Stimulated activated CD4-positive, alpha-beta T cell treated with anti-CD3 and anti-CD28 coated beads, TNF-alpha, amount 100 ng/mL, for 1 hour (primary cell): ENCODE data around the gene VAPA.

ENCODE experiments used
- DNase-seq, 3 donors: peaks; one replicate each; pipeline ENCODE4 v3.0.0-alpha.2; 2020; ENCODE audit warnings: low read depth in 3 of 3, low spot score in 1 of 3

VAPA gene, protein sequence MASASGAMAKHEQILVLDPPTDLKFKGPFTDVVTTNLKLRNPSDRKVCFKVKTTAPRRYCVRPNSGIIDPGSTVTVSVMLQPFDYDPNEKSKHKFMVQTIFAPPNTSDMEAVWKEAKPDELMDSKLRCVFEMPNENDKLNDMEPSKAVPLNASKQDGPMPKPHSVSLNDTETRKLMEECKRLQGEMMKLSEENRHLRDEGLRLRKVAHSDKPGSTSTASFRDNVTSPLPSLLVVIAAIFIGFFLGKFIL

DNA sequence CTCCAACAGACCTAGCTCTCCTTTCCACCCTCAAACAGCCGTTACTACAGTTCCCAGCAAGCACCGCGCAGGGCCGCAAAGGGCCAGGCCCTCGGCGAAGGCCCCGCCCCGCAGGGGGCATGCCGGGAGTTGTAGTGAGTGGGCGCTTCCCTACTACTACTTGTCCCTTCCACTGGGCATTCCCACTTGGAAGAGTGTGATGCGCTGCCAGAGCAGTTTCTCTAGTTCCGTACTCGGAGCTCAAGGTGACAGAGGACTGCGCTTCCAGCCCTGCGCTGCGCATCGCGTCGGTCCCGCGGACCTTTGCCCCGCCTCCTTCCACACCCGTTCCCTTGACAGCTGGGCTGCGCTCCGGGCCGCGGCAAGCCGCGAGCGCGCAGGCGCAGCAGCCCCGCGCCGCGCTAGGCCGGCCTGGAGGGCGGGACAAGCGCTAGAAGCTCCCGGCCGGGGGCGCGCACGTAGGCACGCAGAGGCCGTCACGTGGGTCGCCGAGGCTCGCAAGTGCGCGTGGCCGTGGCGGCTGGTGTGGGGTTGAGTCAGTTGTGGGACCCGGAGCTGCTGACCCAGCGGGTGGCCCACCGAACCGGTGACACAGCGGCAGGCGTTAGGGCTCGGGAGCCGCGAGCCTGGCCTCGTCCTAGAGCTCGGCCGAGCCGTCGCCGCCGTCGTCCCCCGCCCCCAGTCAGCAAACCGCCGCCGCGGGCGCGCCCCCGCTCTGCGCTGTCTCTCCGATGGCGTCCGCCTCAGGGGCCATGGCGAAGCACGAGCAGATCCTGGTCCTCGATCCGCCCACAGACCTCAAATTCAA lies at the start of gene VAPA:
TSS of gene VAPA (plus strand) at position 491 of the 808 bp plus-strand sequence. CDS start at position 732, 241 bp downstream.
- peak; percentile 81 to 85 (median 84) for DNase-seq

DNA sequence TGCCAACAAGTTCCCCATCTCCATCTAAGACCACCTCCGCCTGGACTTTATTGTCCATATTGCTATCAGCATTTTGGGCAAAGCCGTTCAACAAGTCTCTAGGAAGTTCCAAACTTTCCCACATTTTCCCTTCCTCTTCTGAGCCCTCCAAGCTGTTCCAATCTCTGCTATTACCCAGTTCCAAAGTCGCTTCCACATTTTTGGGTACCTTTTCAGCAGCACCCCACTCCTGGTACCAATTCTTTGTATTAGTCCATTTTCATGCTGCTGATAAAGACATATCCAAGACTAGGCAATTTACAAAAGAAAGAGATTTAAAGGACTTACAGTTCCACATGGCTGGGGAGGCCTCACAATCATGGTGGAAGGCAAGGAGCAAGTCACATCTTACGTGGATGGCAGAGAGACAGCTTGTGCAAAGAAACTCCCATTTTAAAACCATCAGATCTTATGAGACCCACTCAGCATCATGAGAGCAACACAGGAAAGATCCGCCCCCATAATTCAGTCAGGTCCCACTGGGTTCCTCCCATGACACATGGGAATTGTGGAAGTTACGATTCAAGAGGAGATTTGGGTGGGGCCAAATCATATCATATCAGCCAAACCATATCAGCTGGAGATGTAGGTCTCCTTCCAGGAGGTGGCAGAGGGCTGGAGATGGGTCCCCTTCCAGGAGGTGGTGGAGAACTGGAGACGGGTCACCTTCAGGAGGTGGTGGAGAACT lies 47.9 kb upstream of the VAPA start:
- no peak for DNase-seq

DNA sequence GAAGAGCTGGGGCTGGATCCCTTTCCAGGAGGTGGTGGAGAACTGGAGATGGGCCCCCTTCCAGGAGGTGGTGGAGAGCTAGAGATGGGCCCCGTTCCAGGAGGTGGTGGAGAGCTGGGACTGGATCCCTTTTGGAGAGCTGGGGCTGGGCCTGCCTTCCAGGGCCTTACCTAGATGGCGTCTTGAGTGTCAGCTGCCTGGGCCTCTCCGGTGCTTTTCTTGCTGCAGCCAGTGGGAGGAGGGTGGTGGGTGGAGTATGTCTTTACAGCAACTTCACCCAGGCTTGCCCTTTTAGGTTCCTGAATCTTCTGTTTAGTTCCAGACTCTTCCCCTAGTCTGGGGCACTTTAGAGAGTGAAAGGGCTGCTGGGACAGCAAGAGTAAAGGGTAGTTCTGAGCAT lies 47.2 kb upstream of the VAPA start:
- DNase-seq, result no peak

DNA sequence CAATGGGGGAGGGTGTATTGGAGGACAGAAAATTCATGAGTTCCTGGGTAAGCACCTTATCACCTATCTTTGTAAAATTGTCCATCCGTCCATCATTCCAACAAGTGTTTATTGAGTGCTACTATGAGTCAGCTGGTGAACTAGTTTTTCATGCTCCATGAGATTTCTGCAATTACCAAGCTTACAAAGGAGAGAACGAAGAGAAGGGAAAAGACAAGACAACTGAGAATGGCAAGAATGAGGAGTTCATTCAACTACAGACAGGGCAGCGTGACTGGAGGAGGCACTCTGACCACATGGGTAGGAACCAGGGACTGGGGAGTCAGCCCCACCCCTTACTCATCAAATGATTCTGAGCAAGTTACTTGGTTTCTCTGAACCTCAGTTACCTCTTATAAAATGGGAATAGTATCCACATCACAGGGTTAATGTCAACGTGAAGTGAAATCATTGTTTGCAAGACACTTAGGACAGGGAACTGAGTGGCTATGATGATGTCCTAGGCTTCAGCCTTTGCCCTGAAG lies 46.7 kb upstream of the VAPA start:
- DNase-seq, result no peak

DNA sequence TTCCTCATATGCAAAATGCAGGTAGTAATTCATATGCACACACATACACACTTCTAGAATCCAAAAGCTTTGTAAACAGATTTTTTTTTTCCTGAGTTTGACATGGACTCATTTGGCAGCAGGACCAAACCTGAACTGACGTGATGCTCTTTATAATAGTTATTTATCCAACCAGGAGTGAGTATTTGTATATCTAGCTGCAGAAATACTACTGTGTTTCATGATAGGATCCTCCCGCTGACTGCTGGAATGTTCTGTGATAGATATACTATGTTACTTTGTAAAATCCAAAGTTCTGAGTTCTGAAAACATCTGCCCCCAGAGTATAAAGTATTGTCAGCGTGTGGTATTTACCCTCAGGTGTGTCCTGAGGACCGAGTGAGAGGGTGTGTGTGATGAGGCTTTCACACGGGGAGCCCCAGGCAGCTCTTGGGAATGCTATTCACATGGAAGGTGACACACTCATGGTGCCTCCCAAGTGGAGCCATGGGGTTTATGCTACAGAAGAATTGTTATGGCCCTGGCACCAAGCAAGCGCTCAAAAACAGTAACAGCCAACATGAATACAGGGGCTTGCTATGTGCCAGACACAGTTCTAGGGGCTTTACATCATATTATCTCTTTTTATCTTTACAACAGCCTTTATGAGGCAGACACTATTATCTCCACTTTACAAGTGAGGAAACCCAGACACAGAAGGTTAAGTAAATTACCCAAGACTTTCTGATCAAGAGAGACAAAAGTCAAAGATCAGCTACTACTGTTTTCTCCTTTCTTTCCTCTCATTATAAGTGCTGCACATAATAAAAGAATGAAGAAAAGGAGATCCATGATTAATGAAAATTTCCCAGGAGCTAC lies 44.7 kb upstream of the VAPA start:
- DNase-seq, result no peak

DNA sequence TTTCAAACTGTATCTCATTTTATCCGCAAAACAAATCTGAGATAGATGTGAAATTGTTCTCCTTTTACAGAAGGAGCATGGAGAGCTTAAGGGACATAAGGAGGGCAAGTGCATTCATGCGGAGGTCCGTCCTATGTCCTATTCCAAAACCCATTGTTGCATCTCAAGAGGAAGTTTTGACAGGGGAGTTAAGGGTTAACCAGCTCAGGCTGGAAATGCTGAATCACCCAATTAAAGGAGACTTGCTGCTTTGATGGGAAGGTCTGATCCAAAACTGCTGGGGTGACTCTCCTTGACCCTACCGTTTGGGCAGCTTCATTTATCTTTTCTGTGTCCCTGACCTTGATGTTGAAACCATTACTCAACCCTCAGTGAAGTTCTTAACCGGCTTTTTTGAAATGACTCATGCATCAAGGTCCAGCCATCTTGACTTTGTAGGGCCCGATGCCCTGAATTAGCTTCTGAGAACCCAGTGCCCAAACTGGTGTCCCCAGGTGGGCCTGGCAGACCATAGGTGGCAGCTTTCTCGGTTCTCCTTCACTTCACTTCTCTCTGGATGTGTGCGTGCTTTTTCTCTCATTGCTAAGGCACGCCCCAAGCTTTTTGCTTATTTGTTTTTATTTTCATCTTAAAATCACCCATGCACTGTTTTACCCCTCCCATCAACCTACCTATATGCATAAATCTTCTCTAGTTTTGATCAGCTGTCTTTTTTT lies 43.9 kb upstream of the VAPA start:
- DNase-seq, result no peak

DNA sequence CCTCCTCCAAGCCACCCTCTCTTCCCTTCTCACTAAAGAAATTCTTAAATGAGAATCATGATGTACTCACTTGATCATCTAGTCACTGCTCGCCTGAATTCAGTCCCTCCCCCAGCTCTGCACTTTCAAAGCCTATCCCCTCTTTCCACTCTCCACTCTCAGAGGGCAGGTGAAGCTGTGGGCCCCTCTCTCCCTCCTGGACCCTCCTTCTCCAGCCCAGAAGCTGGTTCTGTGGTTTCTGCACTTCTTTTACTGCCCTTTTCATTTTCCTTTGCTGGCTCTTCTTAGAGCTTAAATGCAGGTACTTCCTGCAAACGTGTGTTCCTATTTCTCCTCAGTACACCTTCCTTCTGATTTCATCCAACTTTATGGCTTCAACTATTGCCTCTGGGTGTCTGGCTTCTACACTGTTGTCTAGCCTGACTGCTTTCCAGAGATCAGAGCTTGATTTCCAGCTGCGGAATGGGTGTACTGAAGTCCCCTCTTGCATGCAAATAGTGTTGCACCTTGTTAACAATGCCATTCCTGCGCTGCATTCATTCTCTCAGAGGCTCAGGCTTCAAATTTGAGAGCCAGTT lies 43.3 kb upstream of the VAPA start:
- no peak for DNase-seq

DNA sequence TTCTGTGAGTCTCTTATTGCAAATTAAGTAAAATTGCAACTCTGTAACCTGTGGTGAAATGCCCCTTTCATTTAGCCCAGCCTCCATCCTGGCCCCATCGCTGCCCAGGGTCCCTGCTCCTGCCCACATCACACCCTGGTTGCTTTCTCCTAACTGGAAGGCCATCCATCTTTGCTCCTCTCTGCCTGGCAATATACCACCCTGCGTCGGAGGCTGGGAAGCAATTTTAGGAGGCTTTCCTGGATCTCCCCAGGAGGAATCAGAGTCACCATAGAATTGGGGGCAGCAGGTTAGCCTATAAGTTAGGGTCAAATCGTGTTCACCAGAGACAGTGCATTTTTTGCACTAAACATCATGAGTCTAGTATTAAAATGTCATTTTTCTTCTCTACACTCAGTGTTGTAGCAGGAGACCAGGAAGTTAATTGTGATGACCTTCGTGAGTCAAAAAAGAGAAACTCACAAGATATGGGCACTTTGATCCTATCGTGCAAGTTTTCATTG lies 42.5 kb upstream of the VAPA start:
- DNase-seq, result no peak

DNA sequence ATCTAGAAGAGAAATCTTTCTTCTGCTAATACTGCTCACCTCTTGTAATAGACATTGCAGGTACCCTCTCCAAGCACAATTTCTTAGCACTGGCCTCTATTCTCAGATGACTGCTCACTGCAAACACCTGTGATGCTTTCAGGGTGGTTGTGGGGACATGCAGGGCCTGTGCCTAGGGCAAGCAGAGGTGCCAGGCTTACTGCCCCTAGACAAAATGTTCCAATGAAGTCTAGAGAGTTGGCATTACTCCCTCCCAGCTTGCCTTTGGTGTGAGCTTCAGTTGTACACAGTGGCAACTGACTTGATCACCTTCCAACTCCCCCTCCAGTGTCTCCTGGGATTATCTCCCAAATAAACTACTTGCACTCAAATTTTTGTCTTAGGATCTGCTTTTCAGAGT lies 41.0 kb upstream of the VAPA start:
- no peak for DNase-seq

DNA sequence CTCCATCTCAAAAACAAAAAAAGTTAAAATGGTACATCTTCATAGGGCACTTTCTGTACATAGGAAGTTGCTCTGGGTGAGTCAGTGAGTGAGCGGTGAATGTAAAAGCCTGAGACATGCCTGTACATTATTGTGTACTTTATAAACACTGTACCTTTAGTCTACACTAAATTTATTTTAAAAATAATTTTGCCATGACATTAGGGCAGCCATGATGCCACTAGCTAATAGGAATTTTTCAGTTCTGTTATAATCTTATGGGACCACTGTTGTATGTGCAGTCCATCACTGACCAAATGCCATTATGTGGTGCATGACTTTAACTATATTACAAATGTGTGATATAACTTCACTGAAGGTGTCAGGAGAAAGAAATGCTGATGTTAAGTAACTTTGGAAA lies 39.1 kb upstream of the VAPA start:
- DNase-seq, result no peak

DNA sequence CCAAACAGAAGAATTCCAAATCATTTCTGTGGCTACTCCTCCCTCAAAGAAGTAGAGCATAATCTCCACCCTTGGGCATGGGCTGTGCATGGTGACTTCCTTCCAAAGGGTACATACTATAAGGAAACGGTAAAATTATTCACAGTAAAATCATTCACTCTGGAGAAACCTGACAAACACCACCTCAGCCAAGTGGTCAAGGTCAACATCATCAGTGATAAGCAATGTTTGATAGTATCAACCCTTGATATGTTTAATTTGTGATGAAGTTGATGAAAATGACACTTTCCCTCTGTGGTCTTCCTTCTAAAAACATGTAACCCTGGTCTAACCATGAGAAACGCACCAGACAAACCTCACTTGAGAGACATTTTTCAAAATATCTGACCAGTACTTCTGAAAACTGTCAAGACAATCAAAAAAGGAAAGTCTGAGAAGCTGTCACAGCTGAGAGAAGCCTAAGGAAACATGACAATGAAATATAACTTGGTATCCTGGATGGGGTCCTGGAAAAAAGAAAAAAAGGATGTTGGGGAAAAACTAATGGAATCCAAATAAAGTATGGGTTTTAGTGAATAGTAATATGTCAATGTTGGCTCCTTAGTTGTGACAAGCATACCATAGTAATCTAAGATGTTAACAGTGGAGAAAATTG lies 37.5 kb upstream of the VAPA start:
- no peak for DNase-seq

DNA sequence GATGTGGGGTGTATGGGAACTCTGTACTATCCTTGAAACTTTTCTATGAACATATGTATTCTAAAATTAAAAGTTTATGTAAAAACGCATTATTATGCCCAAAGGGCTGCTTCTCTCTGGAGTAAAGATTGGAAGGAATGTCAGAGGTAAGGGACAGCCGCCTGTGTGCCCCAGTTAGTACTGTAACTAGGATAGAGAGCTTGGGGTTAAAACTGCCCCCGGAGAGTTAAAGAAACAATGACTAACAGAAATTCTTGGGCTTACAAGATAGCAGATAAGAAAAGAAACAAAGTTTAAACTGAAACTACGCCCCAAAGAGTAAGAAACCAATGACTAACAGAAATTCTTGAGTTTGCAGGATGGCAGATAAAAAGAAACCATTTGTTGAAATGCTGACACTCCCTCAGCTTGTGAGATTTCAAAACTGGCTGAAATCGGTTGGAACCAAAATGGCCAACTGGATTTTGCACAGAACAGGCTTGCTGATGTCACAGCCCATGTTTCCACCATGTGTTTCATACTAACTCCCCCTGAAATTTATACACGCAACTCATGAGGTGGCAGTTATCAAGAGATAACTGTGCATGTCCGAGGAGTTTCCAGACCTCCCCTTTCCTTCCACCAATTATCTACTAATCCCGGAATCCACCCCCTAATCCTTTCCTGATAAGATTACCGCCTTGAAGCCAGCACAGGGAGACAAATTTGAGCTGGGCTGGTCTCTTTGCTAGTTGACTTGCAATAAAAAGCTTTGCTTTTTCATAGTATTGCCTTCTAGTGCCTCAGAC lies 36.8 kb upstream of the VAPA start:
- DNase-seq, result no peak

DNA sequence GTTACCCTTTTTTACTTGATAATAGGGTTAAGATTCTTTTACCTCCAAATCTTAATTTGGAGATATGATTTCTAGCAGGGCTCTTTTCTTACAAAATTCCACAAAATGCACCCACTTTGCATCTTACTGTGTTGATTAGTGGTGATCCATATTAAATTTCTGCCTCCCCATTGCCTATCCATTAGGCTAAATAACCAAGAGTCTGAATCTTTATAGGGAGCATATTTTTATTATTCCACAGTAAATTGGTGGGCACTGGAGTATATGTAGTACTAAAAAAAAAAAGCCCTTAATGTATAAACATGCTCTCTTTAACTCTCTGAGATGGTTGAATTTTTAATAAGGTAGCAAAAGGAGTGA lies 36.2 kb upstream of the VAPA start:
- no peak for DNase-seq

DNA sequence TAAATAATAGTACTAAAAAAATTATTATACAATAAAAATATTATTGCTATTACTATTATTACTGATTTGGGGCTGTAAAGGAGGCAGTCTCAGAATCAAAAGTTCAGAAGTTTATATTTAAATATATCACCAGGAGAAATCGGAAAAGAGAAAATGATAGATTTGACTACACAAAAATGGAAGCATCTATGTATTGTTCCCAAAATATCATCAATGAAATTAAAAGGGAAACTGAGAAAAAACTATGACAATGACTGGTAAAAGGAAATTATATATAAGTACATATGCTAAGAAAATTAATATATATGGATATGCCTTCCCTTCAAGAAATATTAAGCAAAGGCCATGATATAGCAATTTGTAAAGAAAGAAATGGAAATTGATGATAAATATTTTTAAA lies 35.7 kb upstream of the VAPA start:
- DNase-seq, result no peak

DNA sequence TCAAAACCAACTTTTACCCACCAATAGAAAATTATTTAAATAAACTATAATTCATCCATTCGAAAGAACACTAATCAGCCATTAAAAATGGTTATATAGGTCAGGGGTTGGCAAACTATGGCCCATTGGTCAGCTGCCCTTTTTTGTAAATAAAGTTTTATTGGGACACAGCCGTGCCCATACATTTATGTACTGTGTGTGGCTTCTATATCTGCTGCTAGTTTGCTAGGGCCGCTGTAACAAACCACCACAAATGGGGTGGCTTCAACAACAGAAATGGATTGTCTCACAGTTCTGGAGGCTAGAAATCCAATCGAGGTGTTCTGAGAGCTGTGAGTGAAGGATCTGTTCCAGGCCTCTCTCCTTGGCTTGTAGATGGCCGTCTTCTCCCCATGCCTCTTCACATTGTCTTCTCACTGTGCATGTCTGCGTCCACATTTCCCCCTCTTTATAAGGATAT lies 35.0 kb upstream of the VAPA start:
- no peak for DNase-seq

DNA sequence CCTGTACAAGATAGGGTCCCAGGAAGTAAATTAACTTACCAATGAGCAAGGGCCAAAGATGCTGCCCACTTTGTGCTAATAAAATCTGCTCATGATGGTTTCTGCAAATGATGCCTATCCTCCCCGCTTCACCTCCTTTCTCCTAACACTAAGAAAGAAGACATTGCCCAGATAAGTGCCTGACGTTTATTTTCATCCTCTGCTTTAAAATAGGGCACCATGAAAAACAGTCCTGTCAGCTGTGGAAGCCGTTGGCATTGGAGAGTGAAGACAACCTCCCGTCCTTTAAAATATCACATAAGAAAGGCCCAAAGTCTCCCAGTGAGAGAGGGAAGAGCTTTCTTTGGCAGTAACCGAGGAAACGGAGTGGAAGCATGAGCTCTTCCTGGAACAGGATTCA lies 29.7 kb upstream of the VAPA start:
- DNase-seq, result no peak

DNA sequence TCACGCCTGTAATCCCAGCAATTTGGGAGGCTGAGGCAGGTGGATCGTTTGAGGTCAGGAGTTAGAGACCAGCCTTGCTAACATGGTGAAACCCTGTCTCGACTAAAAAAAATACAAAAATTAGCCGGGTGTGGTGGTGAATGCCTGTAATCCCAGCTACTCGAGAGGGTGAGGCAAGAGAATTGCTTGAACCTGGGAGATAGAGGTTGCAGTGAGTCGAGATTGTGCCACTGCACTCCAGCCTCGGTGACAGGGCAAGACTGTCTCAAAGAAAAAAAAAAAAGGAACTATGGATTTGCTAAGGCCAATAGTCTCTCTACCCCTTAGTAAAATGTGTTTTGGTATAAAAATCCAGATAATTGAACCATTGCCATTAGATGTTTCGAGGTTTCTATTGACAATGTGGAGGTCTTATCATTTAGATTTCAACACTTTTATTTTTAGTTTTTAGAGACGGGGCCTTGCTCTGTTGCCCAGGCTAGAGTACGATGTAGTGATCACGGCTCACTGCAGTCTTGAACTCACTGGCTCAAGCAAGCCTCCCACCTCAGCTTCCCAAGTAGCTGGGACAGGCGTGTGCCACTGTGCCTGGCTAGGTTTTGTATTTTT lies 29.2 kb upstream of the VAPA start:
- DNase-seq, result no peak
